GM21825 (cell line): ENCODE measurements around the gene PPIF.
A peak's percentile ranks its signal among the peaks of the same experiment; 100 is the strongest.
"Not testable (repeated sequence)": the region's sequence is repeated elsewhere in the genome, so short reads cannot be mapped to it uniquely, and the experiment has no call there.

Experiments
- ATAC-seq: cut with Tn5 transposase; IDR thresholded peaks from one replicate; pipeline ENCODE4 v1.9.1; 2021; ENCODE audit warnings: mild to moderate bottlenecking, moderate library complexity; ENCODE audit not compliant: unreplicated experiment

Gene PPIF

DNA sequence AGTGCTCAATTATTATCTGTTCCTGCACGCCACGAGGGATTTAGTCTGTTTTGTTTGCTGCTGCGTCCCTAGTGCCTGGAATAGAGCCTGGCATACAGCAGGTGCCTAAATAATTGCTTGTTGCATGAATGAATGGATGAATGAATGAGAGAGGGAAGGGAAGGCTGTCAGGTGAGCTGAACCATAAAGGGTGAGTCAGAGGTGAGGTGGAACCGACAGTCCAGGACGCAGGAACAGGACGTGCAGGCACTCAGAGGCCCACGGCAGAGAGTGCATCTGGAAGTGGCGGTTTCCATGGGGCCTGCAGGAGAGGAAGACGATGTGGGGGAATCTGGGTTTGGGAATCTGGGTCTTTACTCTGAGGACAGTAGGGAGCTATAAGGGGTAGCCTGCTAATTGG, 17.7 kb upstream of the PPIF start:
- ATAC-seq = no peak

GRCh38 chr10:79331226-79331625, 16.0 kb upstream of the PPIF start:
- no peak for ATAC-seq

DNA sequence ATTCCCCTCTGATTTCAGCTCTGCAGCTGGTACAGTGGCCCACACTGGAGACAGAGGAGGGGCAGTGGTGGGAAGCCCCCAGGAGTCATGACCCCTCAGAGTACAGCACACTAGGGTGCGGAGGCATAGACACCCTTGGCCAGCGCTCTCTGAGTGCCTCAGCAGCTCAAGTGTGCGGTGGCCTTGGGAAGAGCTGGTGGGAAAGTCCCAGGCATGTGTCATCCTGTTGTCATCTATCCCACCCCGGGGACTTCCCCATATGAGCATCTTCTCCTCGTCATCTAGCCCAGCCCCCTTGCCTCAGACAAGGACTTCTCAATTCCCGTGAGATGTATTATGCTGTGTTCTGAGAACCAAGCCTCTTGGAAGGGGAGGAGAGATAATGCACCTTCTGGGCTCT, 15.6 kb upstream of the PPIF start:
- peak; percentile 87 for ATAC-seq

- not testable (repeated sequence) for ATAC-seq
Observed at GRCh38 chr10:79332610-79333315, 14.5 kb upstream of the PPIF start.

GRCh38 chr10:79333513-79333912, 13.8 kb upstream of the PPIF start:
- ATAC-seq = no peak

GRCh38 chr10:79334573-79334972, 12.7 kb upstream of the PPIF start:
- ATAC-seq = no peak

- no peak for ATAC-seq
Observed at GRCh38 chr10:79335094-79335469, 12.2 kb upstream of the PPIF start.

DNA sequence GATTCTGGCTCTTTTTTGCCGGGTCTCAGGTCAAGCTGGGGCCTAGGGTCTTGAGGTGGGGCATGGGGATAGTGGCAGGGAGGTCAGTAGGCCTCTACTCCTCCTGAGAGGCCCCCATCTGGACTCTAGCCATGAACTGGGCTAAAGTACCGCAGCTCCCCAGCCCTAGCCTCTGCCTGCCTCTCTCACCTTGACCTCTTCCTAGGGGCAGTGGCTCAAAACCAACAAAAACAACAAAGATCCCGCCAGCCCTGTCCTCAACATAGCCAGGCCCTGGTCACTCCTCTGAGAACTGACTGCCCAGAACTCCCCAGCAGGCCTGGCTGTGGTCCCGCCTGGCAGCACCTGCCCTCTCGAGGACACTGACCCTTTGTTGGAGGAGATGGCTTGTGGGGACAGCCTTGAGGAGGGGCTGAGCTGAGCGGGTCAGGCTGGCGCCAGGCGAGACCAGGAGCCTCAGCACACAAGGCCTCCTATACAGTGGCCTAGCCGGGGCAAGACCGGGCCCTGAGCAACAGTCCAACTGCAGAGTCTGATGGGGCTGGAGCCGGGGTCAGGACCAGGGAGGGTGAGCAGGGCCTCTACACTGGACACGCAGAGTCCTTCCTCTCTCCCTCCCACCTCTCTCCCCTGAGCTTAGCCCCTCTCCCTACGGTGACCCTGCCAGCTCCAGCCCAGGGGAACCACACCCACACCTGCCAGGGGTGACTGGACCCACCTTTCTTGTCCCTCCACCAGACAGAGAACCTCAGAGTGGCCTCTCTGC, 11.6 kb upstream of the PPIF start:
- ATAC-seq = no peak

GRCh38 chr10:79336276-79336675, 11.0 kb upstream of the PPIF start:
- no peak for ATAC-seq

DNA sequence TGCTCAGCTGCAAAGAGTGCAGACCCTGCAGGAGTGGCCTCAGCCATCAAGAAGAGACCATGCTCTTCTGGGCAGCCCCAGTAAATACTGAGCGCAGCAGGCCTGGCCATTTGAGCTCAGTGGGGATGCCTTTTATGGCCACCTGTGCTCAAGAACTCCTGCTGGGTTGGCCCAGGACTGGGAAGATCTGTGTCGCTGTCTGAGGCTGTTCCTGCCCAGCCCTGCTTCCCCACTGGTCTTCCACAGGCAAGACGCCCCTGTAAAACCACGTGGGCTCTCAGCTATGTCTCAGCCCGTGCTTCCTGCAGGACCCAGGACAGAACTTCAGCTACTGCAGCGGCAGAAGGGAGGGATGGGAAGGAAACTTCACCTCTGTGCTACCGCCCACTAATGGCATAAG, 10.5 kb upstream of the PPIF start:
- no peak for ATAC-seq

DNA sequence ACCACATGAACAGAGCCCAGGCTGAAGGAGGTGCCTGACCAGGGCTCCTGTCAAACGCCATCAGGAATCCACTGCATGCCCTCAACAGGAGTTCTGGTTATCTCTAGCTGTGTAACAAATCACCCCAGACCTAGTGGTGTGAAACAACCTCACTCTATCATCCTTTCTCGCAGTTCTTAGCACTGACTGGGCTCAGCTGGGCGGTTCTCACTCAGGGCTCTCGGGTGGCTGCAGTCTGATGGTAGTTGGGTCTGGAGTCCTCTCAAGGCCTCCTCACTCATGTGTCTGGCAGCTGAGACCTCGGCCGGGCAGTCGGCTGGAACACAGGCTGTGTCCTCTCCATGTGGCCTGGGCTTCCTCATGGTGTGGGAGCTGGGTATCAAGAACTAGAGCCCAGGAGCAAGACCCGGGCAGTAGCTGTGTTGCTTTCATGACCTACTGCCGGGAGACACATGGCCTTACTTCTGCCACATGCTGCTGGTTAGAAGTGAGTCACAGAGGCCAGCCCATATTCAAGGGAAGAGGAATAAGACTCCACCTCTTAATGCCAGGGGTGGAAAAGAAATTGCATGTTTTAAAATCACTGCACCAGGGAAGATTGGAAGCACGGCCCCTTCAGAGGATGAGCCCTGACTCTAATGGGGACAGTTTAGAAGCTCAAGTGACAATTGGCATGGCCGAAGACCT, 9.3 kb upstream of the PPIF start:
- ATAC-seq = not testable (repeated sequence)

GRCh38 chr10:79339266-79339665, 8.0 kb upstream of the PPIF start:
- ATAC-seq = no peak

- ATAC-seq = no peak
Observed at GRCh38 chr10:79340646-79341244, 6.5 kb upstream of the PPIF start.

- ATAC-seq = no peak
Observed at GRCh38 chr10:79342295-79342761, 4.9 kb upstream of the PPIF start.

DNA sequence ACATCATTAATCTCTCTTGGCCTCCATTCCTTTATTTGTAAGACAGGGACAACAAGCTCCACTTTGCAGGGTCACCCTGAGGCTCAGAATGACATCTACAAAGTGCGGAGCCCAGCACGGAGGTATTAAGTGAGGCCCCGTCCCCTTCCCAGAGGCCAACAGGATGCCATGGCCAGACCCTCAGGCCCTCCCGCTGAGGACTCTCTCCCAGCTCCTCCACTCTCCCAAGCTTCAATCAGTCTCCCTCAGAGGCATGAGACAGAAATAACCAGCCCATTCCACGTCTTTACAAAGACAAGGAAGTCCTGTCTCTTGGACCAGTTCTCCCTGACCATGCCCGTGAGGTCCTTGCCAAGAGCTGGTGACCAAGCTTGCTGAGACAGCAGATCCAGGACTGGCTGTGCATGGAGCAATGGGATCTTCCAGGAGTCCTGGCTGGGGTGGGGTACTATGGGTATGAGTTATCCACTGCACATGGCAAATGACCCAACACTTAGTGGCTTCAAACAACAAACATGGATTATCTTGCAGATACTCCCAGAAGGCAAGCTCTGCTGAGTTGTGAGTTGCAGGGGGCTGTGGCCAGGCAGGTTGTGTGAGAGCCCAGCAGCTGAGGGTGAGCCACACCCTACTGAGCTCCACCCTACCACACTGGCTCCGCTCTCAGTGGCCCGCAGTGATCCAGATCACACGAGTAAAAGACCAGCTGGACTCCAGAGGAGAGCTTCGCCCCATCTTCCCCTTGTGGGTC, 4.3 kb upstream of the PPIF start:
- ATAC-seq = no peak

DNA sequence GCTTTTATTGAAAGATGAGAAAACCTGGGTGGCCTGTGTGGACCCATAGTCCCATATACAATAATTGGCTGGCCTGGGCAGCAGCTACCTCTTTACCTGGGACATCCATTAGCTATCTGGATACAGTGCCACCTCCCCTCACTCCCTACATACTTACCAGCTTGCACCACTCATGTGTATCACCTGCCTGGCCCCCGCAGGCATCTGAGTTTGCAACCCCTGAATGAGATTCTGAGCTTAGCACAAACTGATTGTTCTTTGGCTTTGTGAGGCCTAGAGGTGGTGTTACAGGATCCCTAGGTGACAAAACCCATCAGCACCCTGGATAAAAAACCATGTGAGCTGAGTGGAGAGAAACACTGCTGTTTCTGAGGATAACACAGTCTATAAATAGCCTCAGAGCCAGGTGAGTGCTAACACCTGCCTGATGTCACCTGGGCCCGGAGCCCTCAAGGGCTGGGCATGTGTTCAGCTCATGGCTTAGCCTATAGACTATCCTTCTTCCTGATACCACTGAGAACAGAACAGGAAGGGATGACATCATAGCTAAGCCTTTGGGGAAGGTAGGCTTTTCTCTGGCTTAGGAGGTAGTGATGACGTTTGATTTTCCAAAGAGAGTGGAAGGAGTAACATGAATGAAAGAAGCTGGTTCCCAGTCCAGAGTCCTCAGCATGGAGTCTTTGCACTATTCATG, 2.6 kb upstream of the PPIF start:
- no peak for ATAC-seq

GRCh38 chr10:79345241-79346011, 1.8 kb upstream of the PPIF start:
- ATAC-seq = no peak

DNA sequence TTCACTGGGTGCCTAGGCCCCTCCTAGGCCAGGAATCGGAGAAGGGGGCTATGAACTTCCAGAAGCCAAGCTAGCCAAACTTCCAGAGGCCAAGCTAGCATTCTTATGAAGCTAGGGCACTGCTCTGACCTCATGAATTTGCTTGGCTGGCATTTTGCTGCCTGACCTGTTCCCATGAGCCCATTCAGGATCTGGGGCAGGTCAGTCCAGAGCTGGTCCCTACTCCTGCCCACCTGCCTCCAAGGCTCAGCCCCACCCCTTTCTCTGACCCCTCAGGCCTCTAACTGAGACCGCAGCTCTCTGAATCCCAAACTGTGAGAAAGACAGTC, 1.3 kb upstream of the PPIF start:
- no peak for ATAC-seq

DNA sequence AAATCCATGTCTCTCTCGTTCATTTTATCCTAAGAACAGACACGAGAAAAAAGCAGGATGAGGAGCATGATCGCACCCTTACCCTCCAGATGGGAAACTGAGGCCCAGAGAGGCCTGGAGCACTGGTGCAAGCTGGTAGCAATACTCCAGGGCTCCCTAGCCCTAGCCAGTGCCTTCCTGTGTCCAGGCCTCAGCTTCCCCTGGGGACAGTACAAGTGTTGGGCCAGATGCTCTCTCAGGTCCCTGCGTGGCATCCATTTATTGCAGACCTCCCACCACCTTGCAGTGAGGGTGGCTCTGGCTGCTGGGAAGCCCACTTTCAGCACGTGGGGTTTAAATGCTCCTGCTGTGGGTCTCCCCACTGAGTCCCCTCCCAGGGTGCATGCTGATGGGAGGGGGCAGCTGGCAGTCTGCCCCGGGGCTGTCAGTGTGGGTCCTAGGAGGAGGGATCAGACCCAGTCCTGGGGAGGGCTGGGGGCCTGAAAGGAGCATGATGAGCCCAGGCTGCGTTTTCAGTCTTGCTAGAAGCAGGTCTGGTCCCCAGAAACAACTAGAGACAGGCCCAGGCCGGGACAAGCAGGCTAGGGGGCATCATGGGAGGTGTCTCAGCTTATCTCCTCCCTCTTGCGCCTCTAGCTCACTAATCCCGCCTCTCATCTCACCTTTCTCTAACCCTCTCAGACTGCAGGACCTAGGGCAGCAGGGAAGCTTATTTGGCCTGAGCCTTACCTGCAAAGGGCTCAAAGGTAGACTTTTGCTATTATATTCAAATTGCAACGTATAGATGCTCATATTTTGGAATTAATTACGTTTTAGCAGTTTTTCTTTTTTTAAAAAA, 662 bp upstream of the PPIF start:
- ATAC-seq = no peak
